Measurements from ENCODE around the gene RNF214. TPM values are rescaled to one million over a fixed set of nuclear protein-coding genes. Genes with fewer than 3 reads are reported as not detected.

RNF214 gene
- total RNA-seq, 1 experiment from 2014 or later, result 37.8 TPM

- TF ChIP-seq CTCF (conservative IDR thresholded peaks at IDR 0.05; ENCODE audit: low read depth, low read length) (no peak), EZH2 (IDR thresholded peaks at IDR 0.05; ENCODE audit: borderline replicate concordance, low read depth, low read length, poor library complexity, severe bottlenecking) (no peak)
- Histone ChIP-seq H3K36me3 (ENCODE audit: insufficient read depth, low read length, poor library complexity, severe bottlenecking) (no peaks in the 10 kb centered on the region), H3K27ac (ENCODE audit: low read depth, low read length, poor library complexity, severe bottlenecking) (no peak overlapping the region), H3K9me3 (ENCODE audit: low read depth, low read length, poor library complexity, severe bottlenecking) (no peaks in the 10 kb centered on the region), H3K27me3 (replicated peaks; ENCODE audit: insufficient read depth, low read depth, low read length, poor library complexity) (no peaks in the 10 kb centered on the region), H3K4me1 (ENCODE audit: insufficient read depth, low read length, poor library complexity, severe bottlenecking) (peaks cover 4% of the 10 kb centered on the region), H3K4me3 (ENCODE audit: low read depth, low read length, poor library complexity, severe bottlenecking) (no peak overlapping the region)
- ChIA-PET POLR2A (ENCODE audit: low non-redundant PET) (no interaction called here), CTCF (no interaction called here)
- intact Hi-C loops (cut with micrococcal nuclease; ENCODE audit: unreplicated experiment), result no loop called here
- BruUV-seq (replicated peaks), result no TSS peak
- no peak for DNase-seq (ENCODE audit: low spot score)
These were observed 37.2 kb upstream of the RNF214 start for GRCh38 chr11:117195258-117195657.

DNA sequence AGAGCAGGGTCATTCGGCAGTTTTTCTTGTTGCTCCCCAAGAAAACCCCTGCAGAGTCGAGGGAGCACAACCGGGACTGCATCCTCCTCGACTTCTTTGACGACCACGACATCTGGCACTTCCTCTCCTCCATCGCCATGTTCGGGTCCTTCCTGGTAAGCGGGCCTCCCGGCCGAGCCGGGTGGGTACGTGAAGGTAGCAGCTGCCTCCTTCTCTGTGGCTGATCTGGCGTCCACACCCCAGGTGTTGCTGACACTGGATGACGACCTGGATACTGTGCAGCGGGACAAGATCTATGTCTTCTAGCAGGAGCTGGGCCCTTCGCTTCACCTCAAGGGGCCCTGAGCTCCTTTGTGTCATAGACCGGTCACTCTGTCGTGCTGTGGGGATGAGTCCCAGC lies 36.7 kb upstream of the RNF214 start:
- TF ChIP-seq CTCF (conservative IDR thresholded peaks at IDR 0.05; ENCODE audit: low read depth, low read length), result no peak
- TF ChIP-seq EZH2 (IDR thresholded peaks at IDR 0.05; ENCODE audit: borderline replicate concordance, low read depth, low read length, poor library complexity, severe bottlenecking), result no peak
- no TSS peak for BruUV-seq (replicated peaks)
- no peak for DNase-seq (ENCODE audit: low spot score)
- Histone ChIP-seq H3K4me1 (ENCODE audit: insufficient read depth, low read length, poor library complexity, severe bottlenecking) (peaks cover 4% of the 10 kb centered on the region), H3K36me3 (ENCODE audit: insufficient read depth, low read length, poor library complexity, severe bottlenecking) (no peaks in the 10 kb centered on the region), H3K9me3 (ENCODE audit: low read depth, low read length, poor library complexity, severe bottlenecking) (no peaks in the 10 kb centered on the region), H3K4me3 (ENCODE audit: low read depth, low read length, poor library complexity, severe bottlenecking) (no peak overlapping the region), H3K27ac (ENCODE audit: low read depth, low read length, poor library complexity, severe bottlenecking) (no peak overlapping the region), H3K27me3 (replicated peaks; ENCODE audit: insufficient read depth, low read depth, low read length, poor library complexity) (no peaks in the 10 kb centered on the region)
- POLR2A ChIA-PET (ENCODE audit: low non-redundant PET), result no interaction called here
- intact Hi-C loops (cut with micrococcal nuclease; ENCODE audit: unreplicated experiment), result no loop called here
- CTCF ChIA-PET, result no interaction called here

- Histone ChIP-seq H3K27ac (ENCODE audit: low read depth, low read length, poor library complexity, severe bottlenecking) (no peak overlapping the region), H3K9me3 (ENCODE audit: low read depth, low read length, poor library complexity, severe bottlenecking) (no peaks in the 10 kb centered on the region), H3K4me1 (ENCODE audit: insufficient read depth, low read length, poor library complexity, severe bottlenecking) (peaks cover 4% of the 10 kb centered on the region), H3K36me3 (ENCODE audit: insufficient read depth, low read length, poor library complexity, severe bottlenecking) (no peaks in the 10 kb centered on the region), H3K27me3 (replicated peaks; ENCODE audit: insufficient read depth, low read depth, low read length, poor library complexity) (no peaks in the 10 kb centered on the region), H3K4me3 (ENCODE audit: low read depth, low read length, poor library complexity, severe bottlenecking) (no peak overlapping the region)
- intact Hi-C loops (cut with micrococcal nuclease; ENCODE audit: unreplicated experiment), result no loop called here
- no peak for TF ChIP-seq CTCF (conservative IDR thresholded peaks at IDR 0.05; ENCODE audit: low read depth, low read length)
- no peak for TF ChIP-seq EZH2 (IDR thresholded peaks at IDR 0.05; ENCODE audit: borderline replicate concordance, low read depth, low read length, poor library complexity, severe bottlenecking)
- ChIA-PET POLR2A (ENCODE audit: low non-redundant PET) (no interaction called here), CTCF (no interaction called here)
- no peak for DNase-seq (ENCODE audit: low spot score)
- BruUV-seq (replicated peaks), result no TSS peak
These were observed 35.5 kb upstream of the RNF214 start for GRCh38 chr11:117197006-117197405.
